ENCODE results near the gene CBFA2T3.

- TF ChIP-seq CTCF (IDR thresholded peaks at IDR 0.05; ENCODE audit: insufficient read depth, low read length), result no peak
- TF ChIP-seq POLR2AphosphoS5 (IDR thresholded peaks at IDR 0.05; ENCODE audit: low read depth), result no peak
Measured at GRCh38 chr16:88883946-88884345, 93.1 kb downstream of the CBFA2T3 start.

Data from HL-60 (cell line).